Muscle of leg (tissue), 11 donors: ENCODE measurements around the gene SMIM10L1. TPM values are rescaled to one million over a fixed set of nuclear protein-coding genes. Genes with fewer than 3 reads are reported as not detected.

Experiments used
- DNase-seq: peaks from one replicate; pipeline ENCODE4 v3.0.0; 2013
- H3K27ac ChIP-seq: one replicate; pipeline ENCODE4 v1.5.1; 2013; ENCODE audit warnings: mild to moderate bottlenecking, low read length, control low read depth
- H3K27me3 ChIP-seq: one replicate; pipeline ENCODE4 v1.6.1; 2013; ENCODE audit warnings: low read length; ENCODE audit not compliant: control insufficient read depth, insufficient read depth
- H3K36me3 ChIP-seq: one replicate; pipeline ENCODE4 v1.6.1; 2013; ENCODE audit warnings: low read length; ENCODE audit not compliant: control insufficient read depth, insufficient read depth
- H3K4me1 ChIP-seq: one replicate; pipeline ENCODE4 v1.6.1; 2013; ENCODE audit warnings: low read length; ENCODE audit not compliant: control insufficient read depth, insufficient read depth
- H3K4me3 ChIP-seq: one replicate; pipeline ENCODE4 v1.5.1; 2013; ENCODE audit warnings: low read length, control low read depth
- H3K9me3 ChIP-seq: replicated peaks from 2 replicates; pipeline ENCODE4 v1.6.1; 2013; ENCODE audit warnings: low read depth, low read length; ENCODE audit not compliant: control insufficient read depth
- WGBS: methylation state at CpG from one replicate; pipeline ENCODE4 v1.1.5; 2013; ENCODE audit warnings: missing lambda C conversion rate; ENCODE audit not compliant: insufficient coverage; 5-methylcytosine and 5-hydroxymethylcytosine counted together
- polyA plus RNA-seq, 8 donors: library from polyadenylated mRNA; unstranded; fragments of 120-200 nt; gene quantifications; one replicate each; pipeline versions ENCODE4 v1.2.1 to v1.2.3, GENCODE V29; 2013; ENCODE audit warnings: inconsistent platforms in 1 of 8, low replicate concordance in 1 of 8; ENCODE audit not compliant: insufficient read length in 8 of 8, insufficient read depth in 1 of 8
- total RNA-seq: library from RNA; stranded (reverse); fragments of 120-200 nt; gene quantifications from one replicate; pipeline ENCODE4 v1.2.4, GENCODE V29; 2013

SMIM10L1 gene
- total and polyA plus RNA-seq, 9 donors = 8.3 to 14.3 (median 13.7) TPM

DNA sequence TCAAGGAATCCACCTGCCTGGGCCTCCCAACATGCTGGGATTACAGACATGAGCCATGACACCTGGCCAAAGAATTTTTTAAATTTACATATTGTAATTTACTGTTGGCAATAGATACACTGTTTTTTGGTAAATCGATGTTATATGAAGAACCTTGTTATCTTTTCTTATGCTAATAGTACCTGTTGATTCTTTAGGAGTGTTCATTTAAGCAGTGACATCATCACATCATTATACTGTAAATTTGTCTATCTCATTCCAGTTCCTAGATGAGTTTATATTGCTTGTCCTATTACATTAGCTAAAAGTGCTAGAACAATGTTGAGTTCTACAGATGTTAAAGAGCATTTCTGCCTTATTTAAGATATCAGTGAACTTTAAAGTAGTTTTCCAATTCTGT lies 23.6 kb upstream of the SMIM10L1 start:
- no peak for DNase-seq
- H3K27ac ChIP-seq = no peak overlapping the region
- peaks cover 25% of the 10 kb centered on the region for H3K9me3 ChIP-seq
- WGBS = no CpG with 5 or more reads among the region's 1 CpG
- H3K4me3 ChIP-seq = no peak overlapping the region
- no peaks in the 10 kb centered on the region for H3K27me3 ChIP-seq
- no peaks in the 10 kb centered on the region for H3K4me1 ChIP-seq
- peaks cover 10% of the 10 kb centered on the region for H3K36me3 ChIP-seq

DNA sequence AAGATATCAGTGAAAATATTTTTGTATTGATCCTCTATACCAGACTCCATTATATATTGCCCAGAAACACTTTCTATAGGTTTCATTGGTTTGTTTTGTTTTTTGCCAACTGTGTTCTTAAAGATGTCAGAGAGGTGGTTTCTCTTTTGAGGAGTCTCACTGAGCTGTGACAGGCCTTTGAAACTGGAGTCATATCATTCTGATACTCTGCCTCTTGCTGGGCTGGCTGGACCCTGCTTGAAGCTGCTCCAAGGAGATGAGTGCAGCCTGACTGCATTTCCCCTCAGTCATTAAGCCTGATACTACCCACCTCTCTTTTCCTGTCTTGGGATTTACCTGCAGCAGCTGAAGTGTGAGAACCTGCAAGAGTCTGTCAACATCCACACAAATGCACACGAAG lies 20.2 kb upstream of the SMIM10L1 start:
- no peak overlapping the region for H3K4me3 ChIP-seq
- H3K27ac ChIP-seq = no peak overlapping the region
- H3K9me3 ChIP-seq = peaks cover 18% of the 10 kb centered on the region
- no peaks in the 10 kb centered on the region for H3K4me1 ChIP-seq
- peaks cover 5% of the 10 kb centered on the region for H3K36me3 ChIP-seq
- WGBS = no CpG with 5 or more reads among the region's 1 CpG
- no peak for DNase-seq
- H3K27me3 ChIP-seq = no peaks in the 10 kb centered on the region

DNA sequence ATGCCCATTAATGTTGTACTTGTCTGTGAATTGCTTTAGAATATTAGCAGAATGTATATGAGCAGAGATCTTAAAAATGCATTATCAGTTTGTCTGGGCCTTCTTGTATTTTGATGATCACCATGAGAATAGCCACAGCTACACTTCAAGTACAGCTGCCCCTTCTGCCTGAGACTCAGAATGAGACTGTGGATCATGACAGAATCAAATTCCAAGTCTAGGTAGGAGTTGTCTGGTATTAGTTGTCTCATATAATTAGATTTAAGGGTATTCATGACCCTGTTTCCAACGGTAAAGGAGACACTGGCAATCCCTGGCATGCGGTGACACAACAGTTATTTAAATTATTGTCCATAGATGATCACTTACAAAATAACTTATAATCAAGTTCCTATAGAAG lies 18.3 kb upstream of the SMIM10L1 start:
- peaks cover 15% of the 10 kb centered on the region for H3K9me3 ChIP-seq
- H3K27me3 ChIP-seq = no peaks in the 10 kb centered on the region
- no CpG with 5 or more reads among the region's 2 CpGs for WGBS
- H3K4me3 ChIP-seq = no peak overlapping the region
- DNase-seq = no peak
- no peak overlapping the region for H3K27ac ChIP-seq
- peaks cover 5% of the 10 kb centered on the region for H3K36me3 ChIP-seq
- no peaks in the 10 kb centered on the region for H3K4me1 ChIP-seq

DNA sequence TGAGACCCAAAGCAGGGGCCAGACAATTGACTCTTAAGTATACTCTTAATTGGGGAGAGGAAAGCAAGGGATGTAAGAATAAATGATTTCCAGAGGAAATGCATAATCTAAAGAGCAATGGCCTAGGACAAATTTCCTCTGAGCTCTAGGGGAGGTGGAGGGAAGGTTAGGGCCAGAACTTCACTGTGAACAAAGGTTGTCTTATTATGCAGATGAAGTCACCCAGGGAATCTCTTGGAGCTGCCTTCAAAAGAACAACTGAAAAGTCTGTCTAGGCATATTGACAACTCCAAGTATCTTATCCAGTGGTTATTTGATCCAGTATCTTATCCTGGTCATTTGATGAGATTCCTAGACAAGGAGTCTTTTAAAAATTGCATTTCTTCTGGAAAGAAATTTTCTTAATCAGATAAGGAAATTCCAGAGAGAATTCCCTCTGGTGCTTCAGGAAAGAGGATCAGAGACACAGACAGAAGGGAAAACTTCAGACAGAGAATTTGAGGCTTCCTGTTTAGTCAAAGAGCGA lies 16.5 kb upstream of the SMIM10L1 start:
- Histone ChIP-seq H3K27me3 (no peaks in the 10 kb centered on the region), H3K9me3 (peaks cover 15% of the 10 kb centered on the region), H3K4me3 (no peak overlapping the region), H3K36me3 (peaks cover 5% of the 10 kb centered on the region), H3K27ac (no peak overlapping the region), H3K4me1 (no peaks in the 10 kb centered on the region)
- WGBS = no CpG with 5 or more reads among the region's 1 CpG
- no peak for DNase-seq

DNA sequence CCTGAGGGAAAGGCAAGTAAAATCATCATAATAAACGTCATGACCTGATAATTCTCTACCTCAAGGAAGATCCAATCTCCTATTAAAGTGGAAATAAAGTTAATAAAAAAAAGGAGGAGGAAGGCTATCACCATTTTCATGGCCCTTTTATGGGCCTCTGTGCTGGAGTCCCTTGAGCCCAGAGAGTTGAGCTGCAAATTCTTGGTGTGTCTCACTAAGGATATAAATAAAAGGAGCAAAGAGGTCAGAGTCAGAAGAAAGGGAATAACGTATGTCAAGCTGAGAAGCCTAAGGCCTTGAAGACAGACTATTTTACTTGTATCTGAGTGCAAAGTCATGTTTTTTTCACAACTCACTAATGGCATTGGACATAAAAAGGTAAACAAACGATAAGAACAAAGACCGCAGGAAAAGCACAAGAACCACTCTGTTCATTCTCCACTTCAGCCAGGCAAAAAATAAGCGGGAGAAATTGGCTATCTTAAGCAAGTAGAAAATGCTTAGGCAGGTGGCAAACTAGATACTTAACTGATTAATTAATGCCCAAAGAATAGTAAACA lies 12.0 kb upstream of the SMIM10L1 start:
- H3K27me3 ChIP-seq = no peaks in the 10 kb centered on the region
- 50% methylated on average over 1 of the region's 5 CpGs for WGBS
- H3K27ac ChIP-seq = peak overlapping the region; percentile 59
- H3K36me3 ChIP-seq = peaks cover 8% of the 10 kb centered on the region
- peaks cover 7% of the 10 kb centered on the region for H3K9me3 ChIP-seq
- no peak for DNase-seq
- H3K4me3 ChIP-seq = no peak overlapping the region
- no peaks in the 10 kb centered on the region for H3K4me1 ChIP-seq

DNA sequence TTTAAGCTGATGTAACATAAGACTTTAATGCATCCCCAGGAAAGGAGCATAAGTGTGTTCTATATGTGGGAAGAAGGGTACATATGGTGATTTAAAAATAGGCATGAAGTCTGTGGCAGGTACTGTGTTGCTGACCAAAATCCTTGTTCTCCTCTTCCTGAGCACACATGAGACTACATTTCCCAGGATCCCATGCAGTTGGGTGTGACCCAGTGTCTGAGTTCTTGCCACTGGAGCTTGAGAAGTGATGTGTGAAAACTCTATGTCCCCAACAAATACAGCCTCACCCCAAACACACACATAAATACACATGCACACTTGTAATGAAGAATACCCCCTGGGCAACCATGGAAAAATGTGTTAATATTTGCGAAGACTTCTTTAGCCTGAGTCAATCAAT lies 8.5 kb upstream of the SMIM10L1 start:
- WGBS = no CpG with 5 or more reads among the region's 1 CpG
- no peak for DNase-seq
- H3K4me3 ChIP-seq = no peak overlapping the region
- no peak overlapping the region for H3K27ac ChIP-seq
- no peaks in the 10 kb centered on the region for H3K9me3 ChIP-seq
- peaks cover 20% of the 10 kb centered on the region for H3K36me3 ChIP-seq
- no peaks in the 10 kb centered on the region for H3K27me3 ChIP-seq
- H3K4me1 ChIP-seq = no peaks in the 10 kb centered on the region

DNA sequence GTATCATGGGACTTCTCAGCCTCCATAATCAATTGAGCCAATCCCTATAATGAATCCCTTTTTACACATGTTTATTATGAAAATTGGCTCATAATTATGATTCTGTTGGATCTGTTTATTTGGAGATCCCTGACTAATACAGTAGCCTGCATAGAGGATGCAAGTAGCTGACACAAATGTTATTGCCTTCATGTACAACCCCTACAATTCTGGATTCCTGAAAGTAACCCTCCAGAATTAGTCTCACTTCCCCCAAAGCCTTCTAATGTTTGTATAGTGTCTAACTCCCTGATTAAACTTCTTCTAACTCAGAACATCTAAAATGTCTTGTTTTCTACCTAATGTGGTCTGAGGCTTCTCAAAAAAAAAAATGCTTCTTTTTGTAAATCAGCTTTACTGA lies 6.6 kb upstream of the SMIM10L1 start:
- Histone ChIP-seq H3K36me3 (peaks cover 20% of the 10 kb centered on the region), H3K4me1 (peaks cover 3% of the 10 kb centered on the region), H3K4me3 (no peak overlapping the region), H3K27me3 (no peaks in the 10 kb centered on the region), H3K27ac (no peak overlapping the region), H3K9me3 (no peaks in the 10 kb centered on the region)
- DNase-seq = no peak

DNA sequence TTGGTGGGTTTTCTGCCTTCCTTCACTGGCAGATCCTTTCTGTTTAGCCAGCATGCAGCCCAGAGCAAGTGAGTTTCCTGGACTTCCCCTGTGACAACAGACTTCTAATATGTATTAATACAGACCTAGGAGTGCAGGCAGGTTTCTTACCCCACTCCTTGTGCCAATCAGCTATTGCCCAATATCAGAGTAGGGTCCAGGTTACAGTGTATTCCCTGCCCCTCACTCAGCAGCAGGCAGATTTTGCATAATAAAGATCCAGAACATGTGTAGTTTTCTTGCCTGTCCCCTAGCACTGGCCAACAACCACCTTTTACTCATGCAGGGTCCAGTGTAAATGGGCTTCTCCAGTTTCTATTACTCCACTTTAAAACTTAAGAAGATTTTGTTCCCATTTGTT lies 4.7 kb upstream of the SMIM10L1 start:
- Histone ChIP-seq H3K27ac (no peak overlapping the region), H3K4me3 (no peak overlapping the region), H3K27me3 (no peaks in the 10 kb centered on the region), H3K36me3 (peaks cover 17% of the 10 kb centered on the region), H3K9me3 (no peaks in the 10 kb centered on the region), H3K4me1 (peaks cover 6% of the 10 kb centered on the region)
- DNase-seq = no peak

DNA sequence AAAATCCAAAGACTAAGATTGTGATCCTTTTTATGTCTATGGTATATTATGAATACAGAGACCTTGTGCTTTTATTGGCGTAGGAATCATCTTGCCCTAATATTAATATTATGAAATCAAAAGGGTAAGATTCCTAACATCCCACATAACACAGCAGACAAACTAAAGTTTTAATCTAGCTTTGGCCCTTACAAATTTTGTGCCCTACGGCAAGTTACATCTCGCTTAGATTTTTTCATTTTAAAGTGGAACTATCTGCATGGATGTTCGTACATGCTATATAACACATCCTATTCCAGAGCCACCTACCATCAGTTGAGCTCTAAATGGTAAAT lies 217 bp upstream of the SMIM10L1 start:
- Histone ChIP-seq H3K36me3 (peaks cover 7% of the 10 kb centered on the region), H3K27ac (peak overlapping the region; percentile 96), H3K27me3 (no peaks in the 10 kb centered on the region), H3K4me3 (peak overlapping the region; percentile 66), H3K4me1 (peaks cover 6% of the 10 kb centered on the region), H3K9me3 (no peaks in the 10 kb centered on the region)
- 0% methylated on average over 2 of the region's 4 CpGs for WGBS
- DNase-seq = no peak

DNA sequence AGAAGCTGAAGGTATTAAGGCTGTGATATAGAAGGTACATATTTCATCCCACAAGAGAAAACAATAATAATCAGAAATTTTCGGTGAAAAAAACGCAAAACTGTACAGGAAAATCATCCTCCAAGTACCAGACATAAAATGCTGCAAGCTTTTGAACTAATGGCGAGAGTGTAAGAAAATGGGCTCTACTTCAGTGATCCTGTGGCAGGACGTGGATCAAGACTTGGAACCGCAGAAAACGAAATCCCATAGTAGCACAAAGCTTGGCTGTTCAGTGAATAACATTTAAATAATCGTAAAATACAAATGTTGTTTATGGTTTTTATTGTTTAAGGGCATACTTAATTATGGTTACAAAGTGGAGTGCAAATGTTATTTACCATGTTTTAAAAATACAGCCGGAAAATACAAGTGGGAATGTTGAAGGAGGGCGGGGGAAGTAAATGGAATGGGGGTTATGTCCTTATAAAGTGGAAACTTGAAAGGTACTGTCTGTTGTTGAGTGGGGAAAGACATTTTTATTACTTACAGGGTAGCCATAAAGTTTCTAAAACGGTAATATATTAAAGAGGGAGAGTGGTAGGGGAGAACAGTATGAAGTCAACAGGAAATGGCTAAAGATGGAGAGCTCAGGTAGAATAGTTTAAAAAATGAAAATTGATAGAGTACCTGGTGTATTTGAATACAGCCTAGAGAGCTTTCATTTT lies 1.1 kb downstream of the SMIM10L1 start:
- Histone ChIP-seq H3K9me3 (no peaks in the 10 kb centered on the region), H3K27ac (peak overlapping the region; percentile 96), H3K27me3 (no peaks in the 10 kb centered on the region), H3K36me3 (no peaks in the 10 kb centered on the region), H3K4me1 (peaks cover 6% of the 10 kb centered on the region), H3K4me3 (peak overlapping the region; percentile 66)
- DNase-seq = peak; percentile 57
- WGBS = 0% methylated on average over 2 of the region's 10 CpGs

DNA sequence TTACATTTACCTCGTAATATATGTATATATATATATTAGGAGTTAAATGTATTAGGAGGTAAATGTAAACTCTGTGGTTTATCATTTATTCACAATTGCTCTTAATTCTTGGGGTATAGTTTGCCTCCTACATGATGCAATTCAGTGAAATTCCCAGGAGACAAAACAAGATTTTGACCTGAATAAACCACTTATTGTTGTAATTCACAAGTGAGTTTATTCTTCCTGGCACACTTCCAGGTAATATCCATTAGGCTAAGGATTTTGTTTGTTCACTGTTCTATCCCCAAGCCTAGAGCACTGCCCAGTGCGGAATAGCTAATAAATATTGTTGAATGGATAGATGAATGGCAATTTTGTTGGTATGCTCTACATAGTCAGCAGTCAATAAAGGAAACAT lies 3.0 kb downstream of the SMIM10L1 start:
- no CpG with 5 or more reads among the region's 2 CpGs for WGBS
- no peak for DNase-seq
- no peaks in the 10 kb centered on the region for H3K27me3 ChIP-seq
- no peaks in the 10 kb centered on the region for H3K9me3 ChIP-seq
- H3K4me1 ChIP-seq = peaks cover 6% of the 10 kb centered on the region
- no peak overlapping the region for H3K4me3 ChIP-seq
- no peak overlapping the region for H3K27ac ChIP-seq
- H3K36me3 ChIP-seq = no peaks in the 10 kb centered on the region
